ELF-1 (cell line): ENCODE data around the gene VEGFB.

Experiments used
- DNase-seq: peaks from one replicate; pipeline ENCODE4 v3.0.0-alpha.2; 2016; ENCODE audit warnings: low read depth, low spot score

The VEGFB gene

DNA sequence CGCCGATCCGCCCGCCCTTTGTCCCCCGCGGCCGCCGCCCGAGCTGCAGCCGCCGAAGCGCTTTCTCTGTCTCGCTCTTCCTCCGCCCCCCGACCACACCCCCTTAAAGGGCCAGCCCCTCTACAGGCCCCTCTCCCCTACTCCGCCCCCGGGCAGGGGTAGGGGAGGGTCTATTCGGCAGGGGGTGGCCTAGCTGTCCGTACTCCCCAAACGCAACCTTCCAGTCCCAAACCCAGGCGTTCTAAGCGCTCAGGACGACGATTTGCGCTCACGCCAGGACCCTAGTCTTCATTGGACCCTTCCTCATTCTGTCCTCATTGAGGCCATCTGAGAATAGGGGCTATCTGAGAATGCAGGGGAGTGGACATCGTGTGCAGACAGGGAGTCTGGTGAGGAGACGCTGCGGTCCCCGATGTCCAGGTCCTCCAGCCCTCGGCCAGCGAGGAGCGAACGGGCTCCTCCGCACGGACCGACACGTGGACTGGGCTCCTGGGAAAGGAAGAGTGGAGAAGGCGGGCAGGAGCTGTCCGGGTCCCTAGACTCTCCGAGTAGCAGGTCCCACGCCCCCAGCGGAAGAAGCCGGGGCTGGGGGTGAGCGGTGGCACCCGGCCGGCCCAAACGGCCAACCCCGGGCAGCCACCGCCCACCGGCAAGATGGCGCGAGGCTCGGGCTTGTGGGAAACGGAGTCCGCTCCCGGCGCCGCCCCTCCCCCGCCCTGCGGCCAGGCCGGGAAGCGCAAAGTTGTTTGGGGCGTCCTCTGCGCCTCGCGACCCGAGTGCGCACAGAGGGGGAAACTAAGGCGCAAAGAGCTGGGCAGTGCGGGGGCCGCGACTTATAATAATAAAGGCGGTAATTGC is 12.7 kb downstream of the VEGFB start, which contains the start of gene PPP1R14B:
Gene PPP1R14B (minus strand): TSS at position 73 of the 858 bp plus-strand sequence. CDS start 270 bp downstream, outside the sequence.
- peak; percentile 94 for DNase-seq

DNA sequence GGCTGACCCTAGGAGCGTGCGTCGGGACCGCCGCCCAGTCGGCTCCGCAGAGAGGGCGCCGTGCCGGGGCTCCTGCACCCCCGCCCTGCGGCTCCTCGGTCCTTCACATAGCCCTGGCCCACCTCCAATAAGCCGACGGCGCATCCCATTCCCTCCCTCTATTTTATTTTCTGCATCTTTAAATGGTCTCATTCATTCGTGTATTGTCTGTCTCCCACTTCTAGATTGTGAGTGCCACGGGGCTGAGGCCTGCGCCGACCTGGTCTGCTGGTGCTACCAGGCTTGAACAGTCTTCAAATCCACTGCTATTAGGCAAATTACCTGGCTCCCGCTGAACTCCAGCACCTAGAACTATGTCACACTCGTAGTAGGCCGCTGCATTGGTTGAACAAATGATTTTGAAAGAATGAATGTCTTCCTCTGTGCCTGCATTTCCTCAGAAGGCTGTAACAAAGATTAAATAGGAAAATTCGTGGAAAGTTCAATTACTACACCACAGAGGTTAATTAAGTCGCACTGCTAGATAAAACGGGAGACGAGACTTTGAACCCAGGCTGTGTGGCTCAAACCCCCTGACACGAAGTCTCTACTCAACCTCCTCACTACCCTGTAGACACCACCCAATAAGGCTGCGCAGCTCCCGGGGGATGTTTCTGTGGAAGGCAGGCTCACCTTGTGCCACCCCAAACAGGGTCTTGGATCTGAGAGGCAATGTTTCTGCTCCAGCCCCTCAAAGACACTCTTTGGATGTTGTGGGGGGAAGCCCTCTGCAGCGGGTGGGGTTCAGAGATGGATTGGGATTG is 13.5 kb downstream of the VEGFB start:
- DNase-seq, result no peak

DNA sequence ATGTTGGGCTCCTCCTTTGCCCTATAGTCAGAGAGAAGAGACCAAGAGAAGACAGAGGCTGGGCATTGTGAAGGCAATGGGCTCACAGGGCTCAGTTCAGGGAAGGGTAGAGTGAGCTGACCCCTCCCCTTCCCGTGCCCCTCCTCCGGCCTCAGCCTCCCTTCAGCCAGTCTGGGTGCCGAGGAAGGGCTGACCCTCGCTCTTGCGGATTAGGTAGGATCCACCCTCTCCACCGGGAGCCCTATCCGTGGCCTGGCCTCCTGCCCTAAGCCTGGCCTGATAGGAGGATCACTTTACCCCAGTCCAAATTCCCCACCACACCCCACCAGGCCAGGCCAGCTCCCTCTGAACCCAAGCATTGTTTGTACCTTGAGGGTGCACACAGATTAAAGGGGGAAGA is 14.2 kb downstream of the VEGFB start:
- DNase-seq, result peak; percentile 58

DNA sequence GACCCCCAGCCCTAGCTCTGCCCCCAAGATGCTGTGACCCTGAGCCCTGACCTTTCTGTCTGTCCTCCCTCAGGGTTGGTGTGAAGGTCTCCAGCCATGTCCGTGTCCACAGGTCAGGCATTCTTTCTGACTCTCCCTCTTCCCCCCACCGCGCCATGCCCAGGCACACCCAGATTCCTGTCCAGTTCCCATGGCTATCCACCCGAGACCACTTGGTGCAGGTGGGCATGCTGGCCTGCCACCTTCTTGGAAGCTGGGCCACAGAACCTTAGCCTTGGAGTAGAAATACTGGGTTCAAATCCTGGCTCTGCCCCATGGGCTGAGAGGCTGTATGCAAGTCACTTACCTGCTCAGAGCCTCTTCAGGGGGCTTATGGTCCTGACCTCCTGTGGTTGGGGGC is 14.7 kb downstream of the VEGFB start:
- no peak for DNase-seq

DNA sequence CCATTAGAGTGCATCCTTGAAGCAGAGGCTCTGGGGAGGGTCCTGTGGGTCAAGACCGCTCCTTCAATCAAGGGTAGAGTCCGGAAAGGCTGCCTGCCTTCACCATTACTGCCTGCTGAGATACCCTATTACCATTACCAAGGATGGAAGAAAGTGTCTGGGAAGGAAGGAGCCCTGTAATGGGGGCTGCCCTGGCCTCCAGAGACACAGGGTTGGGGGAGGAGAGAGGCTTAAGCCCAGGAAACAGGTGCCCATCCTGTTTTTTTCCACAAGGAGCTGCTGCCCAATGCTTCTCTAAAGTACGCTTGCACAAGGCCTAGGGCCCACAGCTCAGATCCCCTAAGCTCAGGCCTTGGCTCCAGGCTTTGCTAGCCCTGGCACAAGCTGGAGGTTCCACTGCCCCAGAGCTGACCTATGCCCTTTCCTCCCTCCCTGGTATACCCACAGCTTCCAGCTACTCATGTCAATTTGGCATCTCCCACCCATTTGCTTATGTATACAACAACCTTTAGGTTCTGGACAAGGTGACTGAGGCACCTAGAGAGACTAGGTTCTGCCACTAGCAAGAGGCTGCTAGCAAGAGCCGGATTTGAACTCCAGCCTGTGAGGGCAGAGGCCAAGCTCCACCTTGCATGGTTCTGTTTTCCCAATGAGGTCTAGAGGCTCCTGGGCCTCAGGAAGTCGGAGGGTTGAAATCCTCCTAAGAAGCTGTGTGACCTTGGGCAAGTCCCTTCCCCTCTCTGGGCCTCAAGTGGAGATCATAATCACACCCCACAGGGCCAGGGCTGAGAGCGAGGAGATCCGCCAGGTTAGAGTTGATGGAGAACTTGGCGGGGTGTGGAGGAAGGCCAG is 15.4 kb downstream of the VEGFB start:
- DNase-seq, result no peak

DNA sequence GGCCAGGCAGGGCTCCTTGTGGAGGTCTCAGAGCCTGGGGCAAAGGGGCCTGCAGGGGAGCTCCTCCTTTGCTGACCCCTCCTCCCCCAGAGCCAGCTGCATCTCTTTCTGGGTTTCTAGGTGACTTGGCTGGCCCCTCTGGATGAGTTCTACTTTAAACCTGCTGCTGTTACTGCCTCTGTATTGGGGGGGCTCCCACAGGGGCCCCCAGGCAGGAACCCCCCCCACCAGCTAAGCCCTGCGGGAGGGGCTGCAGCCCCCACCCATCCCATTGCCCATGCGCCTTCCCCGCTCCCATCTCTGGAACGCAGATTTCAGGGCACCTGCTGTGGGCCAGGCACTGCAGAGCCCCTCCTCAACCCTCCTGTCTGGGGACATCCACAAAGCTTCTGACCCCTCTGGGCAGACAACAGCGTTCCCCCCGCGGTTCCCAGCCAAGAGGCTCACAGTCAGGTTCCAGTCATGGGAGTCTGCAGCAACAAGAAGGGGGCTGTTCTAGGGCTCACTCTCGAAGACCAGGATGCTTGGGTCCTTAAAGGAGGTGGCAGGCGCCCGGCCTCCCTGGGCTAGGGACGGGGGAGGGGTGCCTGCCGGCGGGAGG is 16.1 kb downstream of the VEGFB start:
- no peak for DNase-seq

DNA sequence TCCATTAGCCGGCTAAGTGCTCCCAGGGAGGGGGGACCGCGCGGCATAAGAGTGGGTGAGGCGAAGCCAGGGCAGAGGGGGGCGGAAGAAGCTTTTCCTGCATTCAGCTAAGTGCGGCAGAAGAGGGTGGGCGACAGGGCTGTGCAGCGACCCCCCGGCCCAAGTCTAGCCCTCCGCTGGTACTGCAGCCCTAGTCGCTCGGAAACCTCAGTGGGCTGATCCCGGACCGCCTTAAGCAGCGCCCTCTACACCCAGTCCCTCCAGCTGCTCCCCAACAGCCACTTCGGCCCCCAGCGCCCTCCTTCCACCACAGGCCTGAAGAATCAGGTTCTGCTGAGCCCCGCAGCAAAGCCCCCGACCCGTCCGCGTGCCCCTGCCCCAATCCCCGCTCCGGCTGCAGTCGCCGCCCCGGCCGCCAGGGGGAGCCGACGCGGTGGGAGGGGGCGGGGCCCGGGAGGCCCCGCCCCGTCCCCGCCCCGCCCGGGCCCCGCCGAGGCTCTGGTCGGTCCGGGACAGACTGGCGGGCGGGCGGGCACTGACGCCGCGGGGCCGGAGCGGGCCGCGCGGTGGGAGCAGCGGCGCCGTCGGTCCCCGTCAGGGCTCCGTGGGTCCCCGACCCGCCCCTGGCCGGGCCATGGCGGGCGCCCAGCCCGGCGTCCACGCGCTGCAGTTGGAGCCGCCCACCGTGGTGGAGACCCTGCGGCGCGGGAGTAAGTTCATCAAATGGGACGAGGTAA is 16.8 kb downstream of the VEGFB start, which contains the start of gene PLCB3:
Gene PLCB3 (plus strand): TSS at position 515 of the 737 bp plus-strand sequence. CDS start 120 bp downstream, at position 635.
- peak; percentile 63 for DNase-seq

DNA sequence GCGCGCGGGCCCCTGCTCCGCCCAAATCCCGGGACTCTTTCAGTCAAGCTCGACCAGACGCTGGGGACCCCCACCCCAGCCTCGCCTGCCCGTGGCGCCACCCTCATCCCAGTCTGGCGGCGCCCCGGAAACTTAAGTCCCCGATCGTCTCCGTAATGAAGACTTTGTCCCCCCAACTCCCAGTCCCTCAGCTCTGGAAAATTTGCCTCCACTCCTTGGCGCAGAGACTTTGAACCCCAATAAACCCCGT is 17.3 kb downstream of the VEGFB start:
- no peak for DNase-seq

DNA sequence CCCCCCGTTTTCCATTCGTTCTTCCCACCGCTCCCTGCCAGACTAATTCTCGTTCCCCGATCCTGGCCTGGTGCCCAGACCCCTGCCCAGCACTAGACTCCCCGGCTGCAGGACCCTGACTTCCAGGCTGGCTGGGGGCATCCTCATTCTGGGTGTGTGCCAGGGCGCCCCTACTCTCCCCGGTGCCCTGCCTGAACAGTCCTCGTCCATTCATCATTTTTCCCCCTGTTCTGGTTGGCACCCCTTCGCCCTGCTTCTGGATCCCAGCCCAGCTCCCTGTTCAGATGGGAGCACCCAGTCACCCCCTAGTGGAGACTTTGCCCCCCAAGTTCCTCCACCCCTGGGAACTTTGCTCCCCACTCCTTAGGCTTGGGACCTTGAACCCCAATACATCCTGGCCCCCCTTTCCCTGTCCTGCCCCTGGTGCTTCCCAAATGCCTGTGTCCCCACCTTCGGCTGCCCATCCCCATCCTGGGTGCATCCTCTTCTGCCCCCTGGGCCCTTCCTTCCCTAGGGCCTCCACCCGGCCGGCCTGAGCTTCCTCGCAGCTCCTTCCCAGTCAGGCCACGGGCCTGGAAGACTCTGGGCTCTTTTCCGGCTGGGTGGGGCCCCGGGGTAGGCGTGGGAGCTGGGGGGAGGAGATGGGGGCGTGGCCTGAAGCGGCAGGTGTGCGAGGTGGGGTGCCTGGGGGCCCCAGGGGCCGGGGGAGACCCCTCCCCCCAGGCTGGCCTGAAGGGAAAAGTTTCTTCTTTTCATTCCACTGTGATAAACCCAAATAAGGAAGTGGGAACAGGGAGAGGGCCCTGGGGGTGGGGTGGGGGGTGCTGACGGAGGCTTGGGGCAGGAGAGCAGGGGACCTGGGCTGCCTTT is 17.9 kb downstream of the VEGFB start:
- no peak for DNase-seq

DNA sequence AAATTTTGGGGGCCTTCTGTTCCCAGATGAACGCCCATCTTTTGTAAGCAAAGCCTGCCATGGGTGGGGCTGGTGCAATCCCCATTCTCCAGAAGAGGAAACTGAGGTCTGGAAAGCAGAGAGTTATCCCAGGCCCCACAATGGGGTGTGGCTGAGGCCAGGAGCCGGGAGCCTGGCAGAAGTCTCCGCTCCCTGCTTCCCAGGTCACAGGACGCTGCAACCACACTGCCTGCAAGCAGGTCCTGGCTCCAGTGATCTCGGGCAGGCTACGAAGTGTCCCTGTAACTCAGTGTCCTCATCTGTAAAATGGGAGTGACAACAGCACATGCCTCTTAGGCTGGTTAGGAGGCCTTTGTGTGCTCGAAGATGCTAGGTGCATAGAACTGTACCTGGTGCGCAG is 18.7 kb downstream of the VEGFB start:
- DNase-seq, result no peak

DNA sequence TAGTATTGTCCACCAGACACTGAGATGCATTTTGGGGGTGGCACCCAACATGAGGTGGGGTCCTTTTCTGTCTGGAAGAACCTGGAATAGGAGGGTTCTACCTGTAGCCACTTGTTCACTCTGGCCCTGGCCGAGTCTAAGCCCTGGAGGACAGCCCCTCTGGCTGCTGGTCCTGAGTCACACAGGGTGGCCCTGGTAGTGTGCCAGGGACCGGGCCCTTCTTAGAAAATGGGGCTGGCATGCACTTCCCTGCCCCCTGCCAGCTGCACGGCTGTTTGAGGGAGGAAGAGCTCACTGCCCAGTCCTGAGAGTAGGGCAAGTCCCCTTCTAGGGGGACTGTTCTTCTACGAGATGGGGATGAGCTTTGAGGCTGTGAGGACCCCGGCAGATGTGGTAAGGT is 19.1 kb downstream of the VEGFB start:
- no peak for DNase-seq

DNA sequence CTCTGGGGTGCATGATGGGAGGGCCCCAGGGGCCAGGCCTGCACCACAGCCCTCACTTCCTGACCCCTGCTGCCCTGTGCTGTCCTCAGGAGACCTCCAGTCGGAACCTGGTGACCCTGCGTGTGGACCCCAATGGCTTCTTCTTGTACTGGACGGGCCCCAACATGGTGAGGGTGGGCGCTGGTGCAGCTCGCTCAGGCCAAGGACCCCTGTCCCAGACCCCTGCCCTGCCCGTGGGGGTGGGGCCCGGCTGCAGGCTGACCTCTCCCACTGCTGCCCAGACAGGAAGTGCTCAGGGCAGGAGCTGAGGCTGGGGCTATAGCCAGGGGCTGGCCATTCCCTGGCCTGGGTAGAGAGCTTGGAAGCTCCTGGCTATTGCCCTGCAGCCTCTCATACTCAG is 19.9 kb downstream of the VEGFB start:
- no peak for DNase-seq

DNA sequence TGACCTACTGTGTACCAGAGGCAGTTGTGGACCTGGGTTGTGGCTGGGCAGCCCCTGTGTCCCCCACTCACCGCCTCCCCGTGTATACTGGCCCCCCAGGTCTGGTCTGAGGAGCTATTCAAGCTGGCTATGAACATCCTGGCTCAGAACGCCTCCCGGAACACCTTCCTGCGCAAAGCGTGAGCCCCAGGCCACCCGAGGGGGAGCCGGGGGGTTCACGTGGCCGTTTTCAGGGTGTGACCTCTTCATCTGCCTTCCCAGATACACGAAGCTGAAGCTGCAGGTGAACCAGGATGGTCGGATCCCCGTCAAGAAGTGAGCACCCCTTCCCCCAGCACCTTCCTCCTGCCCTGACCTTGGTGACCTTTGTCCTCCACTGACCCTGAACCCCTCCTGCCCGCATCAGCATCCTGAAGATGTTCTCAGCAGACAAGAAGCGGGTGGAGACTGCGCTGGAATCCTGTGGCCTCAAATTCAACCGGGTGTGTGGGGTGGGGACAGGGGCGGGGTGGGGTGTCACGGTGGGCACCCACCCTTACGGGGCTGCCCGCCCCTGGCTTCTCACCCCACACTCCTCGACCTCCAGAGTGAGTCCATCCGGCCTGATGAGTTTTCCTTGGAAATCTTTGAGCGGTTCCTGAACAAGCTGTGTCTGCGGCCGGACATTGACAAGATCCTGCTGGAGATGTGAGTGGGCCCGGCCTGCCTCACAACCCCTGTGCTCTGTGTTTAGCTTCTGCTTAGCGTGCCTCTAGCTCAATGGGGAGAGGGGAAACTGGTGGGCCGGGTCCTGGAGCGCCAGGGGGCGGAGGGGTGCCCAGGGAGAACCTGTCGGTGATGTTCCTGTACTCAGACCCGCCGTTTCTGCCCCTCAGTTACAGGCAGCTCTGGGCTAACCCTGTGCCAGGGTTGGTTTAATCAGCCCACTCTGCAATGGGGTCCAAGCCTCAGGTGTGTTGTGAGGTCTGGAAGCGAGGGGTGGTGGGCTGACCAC is 21.0 kb downstream of the VEGFB start:
- no peak for DNase-seq

DNA sequence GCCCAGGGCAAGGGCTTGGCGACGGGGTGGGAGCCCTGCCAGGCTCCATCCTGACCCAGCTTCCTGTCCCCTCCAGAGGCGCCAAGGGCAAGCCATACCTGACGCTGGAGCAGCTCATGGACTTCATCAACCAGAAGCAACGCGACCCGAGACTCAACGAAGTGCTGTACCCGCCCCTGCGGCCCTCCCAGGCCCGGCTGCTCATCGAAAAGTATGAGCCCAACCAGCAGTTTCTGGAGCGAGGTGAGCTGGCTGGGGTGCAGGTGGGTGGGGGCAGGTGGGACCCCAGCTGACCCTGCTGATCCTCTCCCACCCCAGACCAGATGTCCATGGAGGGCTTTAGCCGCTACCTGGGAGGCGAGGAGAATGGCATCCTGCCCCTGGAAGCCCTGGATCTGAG is 21.9 kb downstream of the VEGFB start:
- no peak for DNase-seq

DNA sequence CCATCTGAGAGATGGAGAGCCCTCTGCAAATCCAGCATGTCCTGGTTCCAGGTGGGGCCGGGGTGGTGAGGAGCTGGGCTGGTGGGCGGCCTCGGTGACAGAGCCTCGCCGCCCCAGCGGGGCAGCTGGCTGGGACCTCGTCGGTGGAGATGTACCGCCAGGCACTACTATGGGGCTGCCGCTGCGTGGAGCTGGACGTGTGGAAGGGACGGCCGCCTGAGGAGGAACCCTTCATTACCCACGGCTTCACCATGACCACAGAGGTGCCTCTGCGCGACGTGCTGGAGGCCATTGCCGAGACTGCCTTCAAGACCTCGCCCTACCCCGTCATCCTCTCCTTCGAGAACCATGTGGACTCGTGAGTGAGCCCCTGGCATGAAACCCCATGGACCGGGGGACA is 24.0 kb downstream of the VEGFB start:
- DNase-seq, result no peak

DNA sequence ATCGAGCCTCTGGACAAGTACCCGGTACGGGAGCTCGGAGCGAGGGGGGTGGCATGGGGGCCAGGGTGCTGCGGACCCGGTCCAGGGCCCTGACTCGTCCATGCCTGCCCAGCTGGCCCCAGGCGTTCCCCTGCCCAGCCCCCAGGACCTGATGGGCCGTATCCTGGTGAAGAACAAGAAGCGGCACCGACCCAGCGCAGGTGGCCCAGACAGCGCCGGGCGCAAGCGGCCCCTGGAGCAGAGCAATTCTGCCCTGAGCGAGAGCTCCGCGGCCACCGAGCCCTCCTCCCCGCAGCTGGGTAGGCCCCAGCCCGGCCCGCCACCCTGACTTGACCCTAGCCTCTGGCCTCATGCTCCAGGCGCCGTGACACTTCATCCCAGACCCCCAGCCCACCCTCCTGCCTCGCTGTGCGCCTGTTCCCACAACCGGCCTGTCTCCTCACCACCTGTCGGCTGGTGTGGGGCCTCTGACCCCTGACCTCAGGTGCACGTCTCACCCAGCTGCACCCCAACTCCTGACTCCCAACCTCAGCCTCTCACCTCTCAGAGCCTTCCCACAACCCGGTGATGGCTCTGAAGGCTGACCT is 24.7 kb downstream of the VEGFB start:
- no peak for DNase-seq

DNA sequence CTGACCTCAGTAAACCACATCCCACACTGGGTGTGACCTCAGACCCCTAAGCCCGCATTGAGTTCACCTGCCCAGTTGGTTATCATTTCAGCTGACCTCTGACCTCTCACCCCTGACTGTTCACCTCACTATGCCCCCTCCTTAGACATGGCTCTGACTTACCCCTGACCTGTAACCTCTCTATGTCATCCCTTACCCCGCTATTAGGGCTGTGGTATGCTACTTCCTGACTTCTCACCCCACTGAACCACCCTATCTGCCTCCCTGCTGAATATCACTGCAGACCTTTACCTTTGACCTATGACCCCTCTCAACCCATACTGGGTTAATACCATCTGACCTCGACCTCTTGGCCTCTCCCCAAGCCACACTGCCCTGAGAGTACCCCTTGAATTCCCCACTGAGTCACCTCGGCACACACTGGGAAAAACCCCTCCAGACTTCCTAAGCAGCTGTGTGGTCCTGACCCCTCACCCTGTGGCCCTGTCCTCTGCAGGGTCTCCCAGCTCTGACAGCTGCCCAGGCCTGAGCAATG is 25.2 kb downstream of the VEGFB start:
- DNase-seq, result no peak

DNA sequence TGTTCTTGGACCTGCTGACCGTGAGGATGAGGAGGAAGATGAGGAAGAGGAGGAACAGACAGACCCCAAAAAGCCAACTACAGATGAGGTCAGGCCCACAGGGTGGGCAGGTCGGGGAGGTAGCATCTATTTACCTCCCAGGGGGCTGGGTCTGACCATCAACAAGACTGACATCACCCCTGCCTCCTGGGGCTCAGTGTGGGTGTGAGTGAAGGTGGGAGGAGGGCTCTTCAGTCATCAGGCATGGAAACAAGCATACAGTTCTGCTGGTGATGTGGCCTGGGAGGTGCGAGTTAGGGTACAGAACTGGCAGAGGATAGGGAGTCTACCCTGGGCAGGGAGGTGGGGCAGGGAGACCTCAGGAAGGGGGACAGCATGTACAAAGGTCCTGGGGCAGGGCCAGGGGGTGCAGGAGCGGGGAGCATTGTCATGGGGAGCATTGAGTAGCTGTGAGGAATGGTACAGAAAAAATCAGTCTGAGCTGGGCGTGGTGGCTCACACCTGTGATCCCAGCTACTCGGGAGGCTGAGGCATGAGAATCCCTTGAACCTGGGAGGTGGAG is 25.8 kb downstream of the VEGFB start:
- no peak for DNase-seq
